Panc1 (cell line): Measurements from ENCODE around the gene KCNF1.

Experiments used
- CTCF ChIP-seq: fragments of 450-650 bp; IDR thresholded peaks from 2 replicates; pipeline ENCODE4 v1.5.1; 2017; ENCODE audit warnings: mild to moderate bottlenecking
- POLR2AphosphoS5 ChIP-seq: IDR thresholded peaks from 2 replicates; pipeline ENCODE4 v1.6.1; 2012; ENCODE audit warnings: mild to moderate bottlenecking, low read depth, low read length, moderate library complexity
- REST ChIP-seq, 2 experiments: IDR thresholded peaks; 2 replicates each; pipeline ENCODE4 v1.6.1; 2011 to 2012; ENCODE audit warnings: low read depth in 2 of 2, control low read depth in 1 of 2, low read length in 1 of 2, mild to moderate bottlenecking in 1 of 2, moderate library complexity in 1 of 2; ENCODE audit not compliant: insufficient read depth in 1 of 2
- SIN3A ChIP-seq: IDR thresholded peaks from 2 replicates; pipeline ENCODE4 v1.6.1; 2012; ENCODE audit warnings: low read depth, mild to moderate bottlenecking, low read length, moderate library complexity, borderline replicate concordance; ENCODE audit not compliant: insufficient read depth
- TCF7L2 ChIP-seq: IDR thresholded peaks from 2 replicates; pipeline ENCODE4 v1.6.1; 2011; ENCODE audit warnings: mild to moderate bottlenecking, low read depth, low read length, inconsistent platforms

DNA sequence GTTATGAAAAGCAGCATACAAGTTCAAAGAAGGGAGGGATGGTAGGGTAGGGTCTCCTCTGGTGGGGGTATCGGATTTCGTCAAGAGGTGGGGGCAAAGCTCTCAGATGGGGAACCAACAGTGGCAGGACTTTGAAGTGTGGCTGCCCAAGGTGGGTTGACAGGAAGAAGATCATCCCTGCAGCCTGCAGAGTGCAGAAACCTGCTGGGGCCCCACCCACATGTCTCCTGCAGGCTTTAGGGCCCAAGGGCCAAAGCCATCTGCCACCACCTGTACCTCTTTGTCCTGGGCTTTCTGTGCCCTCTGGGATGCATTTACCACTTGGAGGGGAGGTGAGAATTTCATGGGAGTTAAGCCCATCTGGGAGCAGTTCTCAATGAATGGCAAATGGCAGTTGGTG lies 42.7 kb downstream of the KCNF1 start:
- TF ChIP-seq CTCF (no peak), REST (IDR thresholded peaks at IDR 0.05; ENCODE audit: insufficient read depth in 1 of 2, low read depth in 2 of 2, low read length in 1 of 2) (no peak), TCF7L2 (no peak), POLR2AphosphoS5 (no peak), SIN3A (no peak)
